SKM-1 treated with dmso at 0.1 percent for 144 hours (cell line): ENCODE results near the gene C2CD5.
"Not testable (repeated sequence)": the region's sequence is repeated elsewhere in the genome, so short reads cannot be mapped to it uniquely, and the experiment has no call there.

Experiments
- DNase-seq: peaks from one replicate; lab custom pipeline; 2025; ENCODE audit not compliant: unreplicated experiment; lab: John Stamatoyannopoulos, UW

C2CD5 gene

GRCh38 chr12:22477166-22477893 lies 67.0 kb downstream of the C2CD5 start:
- no peak for DNase-seq

- DNase-seq, result no peak
These were observed 68.2 kb downstream of the C2CD5 start for GRCh38 chr12:22476133-22476532.

- DNase-seq, result no peak
These were observed 69.2 kb downstream of the C2CD5 start for GRCh38 chr12:22474970-22475720.

DNA sequence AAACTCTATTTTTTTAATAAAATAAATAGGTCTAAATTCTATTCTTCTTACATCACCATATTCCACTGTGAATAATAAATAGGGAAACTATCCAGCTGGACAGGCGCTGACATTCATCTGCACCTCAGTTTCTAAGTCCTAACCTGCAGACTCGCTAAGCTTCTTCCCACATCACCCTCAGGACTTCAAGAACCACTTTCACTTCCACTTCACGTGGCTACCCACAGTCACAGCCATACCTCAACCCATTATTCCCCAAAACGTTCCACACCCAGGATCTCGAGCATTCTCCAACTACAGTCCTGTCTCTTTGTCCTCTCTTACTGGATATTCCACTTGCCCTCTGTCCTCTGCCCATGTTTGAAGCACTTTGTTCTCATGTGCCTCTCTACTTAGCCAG lies 71.1 kb downstream of the C2CD5 start:
- no peak for DNase-seq

DNA sequence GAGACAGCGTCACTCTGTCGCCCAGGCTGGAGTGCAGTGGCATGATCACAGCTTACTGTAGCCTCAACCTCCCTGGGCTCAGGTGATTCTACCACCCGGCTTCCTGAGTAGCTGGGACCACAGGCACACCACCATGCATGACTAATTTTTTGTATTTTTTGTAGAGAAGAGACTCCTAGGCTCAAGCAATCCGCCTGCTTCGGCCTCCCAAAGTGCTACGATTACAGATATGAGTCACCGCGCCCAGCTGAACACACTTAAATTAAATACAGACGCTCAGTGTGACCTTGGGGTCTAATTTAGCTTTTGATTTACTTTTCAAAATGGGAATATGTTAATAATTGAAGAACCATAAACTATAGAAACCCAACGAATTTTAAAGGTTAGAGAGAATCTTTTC lies 77.2 kb downstream of the C2CD5 start:
- DNase-seq, result no peak

GRCh38 chr12:22463306-22463705 lies 81.0 kb downstream of the C2CD5 start:
- no peak for DNase-seq

- DNase-seq, result no peak
These were observed 82.6 kb downstream of the C2CD5 start for GRCh38 chr12:22461786-22462185.

- peak; percentile 1 for DNase-seq
These were observed 84.4 kb downstream of the C2CD5 start for GRCh38 chr12:22459838-22460490.

DNA sequence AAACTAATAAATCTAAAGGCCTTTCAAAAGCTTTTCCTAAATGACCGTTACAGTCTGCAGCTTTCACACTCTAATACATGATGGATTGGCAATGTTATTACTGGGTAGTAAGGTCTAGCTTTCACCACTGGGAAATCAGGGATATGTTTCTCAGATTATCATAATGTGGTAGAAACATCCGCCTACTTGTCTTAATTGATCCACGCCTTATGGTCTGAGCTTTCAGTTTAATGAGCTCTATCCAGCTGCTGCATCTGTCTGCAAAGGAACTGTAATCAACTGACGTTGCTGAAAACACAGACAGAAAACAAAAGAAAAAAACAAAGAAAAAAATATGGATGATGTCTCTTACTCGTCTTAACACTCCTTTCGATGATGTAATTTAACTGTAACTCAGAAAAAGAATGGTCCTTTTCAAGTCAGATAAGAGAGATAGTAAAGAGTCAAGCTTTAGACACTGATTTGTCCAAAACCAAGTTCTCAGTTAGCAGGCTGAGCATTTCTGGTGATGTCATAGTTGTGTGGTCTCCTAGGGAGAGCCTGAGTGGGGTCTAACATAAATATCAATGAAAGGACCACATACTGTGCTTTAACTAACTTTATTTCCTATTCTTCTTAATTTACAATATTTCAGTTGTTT lies 85.9 kb downstream of the C2CD5 start:
- DNase-seq, result no peak

DNA sequence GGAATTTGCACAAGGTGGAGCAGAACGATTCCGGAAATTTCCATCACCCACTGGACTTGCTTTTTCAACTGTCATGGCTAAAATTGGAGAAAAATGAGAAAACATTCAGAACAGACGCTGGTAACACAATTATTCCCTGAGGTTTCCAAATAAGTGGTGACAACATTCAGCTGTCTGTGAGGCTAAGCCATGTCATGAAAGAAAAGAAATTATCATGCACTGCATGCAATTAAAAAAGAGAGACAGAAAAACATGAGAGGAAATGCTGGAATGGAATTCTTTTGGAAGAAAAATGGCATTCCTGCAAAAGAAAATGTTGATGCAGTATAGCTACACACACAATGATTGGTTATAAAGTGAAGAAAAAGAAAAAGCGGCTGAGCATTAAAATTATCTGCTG lies 87.3 kb downstream of the C2CD5 start:
- no peak for DNase-seq

DNA sequence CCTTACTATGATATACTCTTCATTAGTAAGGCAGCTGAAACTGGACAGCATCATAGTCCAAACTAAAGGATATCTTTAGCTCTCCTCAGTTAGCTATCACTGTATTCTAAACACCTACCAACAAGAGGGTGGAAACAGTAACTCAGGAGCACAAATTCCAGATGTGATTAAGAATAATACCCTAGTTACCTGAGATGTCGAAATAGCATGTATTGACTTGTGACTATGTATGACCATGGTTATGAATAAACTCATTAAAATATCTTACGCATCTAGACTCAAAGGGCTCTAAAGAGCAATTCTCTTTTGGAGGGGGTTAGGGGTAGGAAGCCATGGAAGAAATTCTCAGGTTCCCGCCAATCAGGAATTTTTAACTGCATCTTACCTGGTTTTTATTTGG lies 90.8 kb downstream of the C2CD5 start:
- DNase-seq, result no peak

DNA sequence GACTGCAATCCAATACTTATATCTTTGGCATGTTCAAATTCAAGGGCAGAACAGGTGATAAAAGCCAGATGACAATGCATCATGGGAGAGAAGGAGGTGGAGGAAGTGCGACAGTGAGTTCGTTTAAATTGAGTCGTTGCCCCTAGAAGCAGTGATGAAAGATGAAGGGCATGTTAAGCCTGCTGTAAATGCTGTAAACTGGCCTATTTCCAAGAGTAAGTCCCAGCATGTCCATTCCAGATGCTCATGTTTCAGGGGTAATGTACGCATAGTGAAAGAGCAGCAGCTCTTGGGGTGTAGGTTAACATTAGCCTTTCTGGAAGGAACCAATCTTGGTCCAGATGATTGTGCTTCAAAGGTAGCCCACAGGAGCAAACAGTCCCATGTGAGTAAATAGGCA lies 97.1 kb downstream of the C2CD5 start:
- no peak for DNase-seq

DNA sequence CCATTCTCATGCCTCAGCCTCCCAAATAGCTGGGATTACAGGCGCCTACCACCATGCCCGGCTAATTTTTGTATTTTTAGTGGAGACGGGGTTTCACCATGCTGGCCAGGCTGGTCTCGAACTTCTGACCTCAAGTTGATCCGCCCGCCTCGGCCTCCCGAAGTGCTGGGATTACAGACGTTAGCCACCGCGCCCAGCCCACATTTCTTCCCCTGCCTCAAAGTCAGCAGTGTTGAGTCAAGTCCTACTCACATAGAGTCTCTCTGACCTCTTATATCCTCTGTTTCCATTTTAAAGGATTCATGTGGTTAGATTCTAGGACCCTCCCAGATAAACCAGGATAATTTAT lies 100.1 kb downstream of the C2CD5 start:
- DNase-seq, result not testable (repeated sequence)

GRCh38 chr12:22443379-22444316 lies 100.7 kb downstream of the C2CD5 start:
- DNase-seq, result peak; percentile 44

- DNase-seq, result no peak
These were observed 107.1 kb downstream of the C2CD5 start for GRCh38 chr12:22437031-22437806.

DNA sequence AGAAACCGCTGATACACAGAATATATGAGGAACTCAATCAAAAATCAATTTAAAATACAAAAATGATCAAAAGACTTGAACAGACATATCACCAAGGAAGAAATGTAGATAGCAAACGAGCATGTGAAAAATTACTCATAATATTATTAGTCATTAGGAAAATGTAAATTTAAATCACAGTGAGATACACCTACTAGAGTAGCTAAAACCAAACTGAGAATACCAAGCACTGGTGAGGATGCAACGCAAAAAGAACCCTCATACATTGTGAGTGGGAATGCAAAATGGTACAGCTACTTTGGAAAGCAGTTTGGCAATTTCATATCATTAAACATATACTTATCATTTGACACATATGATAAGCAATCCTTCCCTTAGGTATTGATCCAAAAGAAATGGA lies 108.8 kb downstream of the C2CD5 start:
- no peak for DNase-seq

- DNase-seq, result no peak
These were observed 112.6 kb downstream of the C2CD5 start for GRCh38 chr12:22431693-22432251.

DNA sequence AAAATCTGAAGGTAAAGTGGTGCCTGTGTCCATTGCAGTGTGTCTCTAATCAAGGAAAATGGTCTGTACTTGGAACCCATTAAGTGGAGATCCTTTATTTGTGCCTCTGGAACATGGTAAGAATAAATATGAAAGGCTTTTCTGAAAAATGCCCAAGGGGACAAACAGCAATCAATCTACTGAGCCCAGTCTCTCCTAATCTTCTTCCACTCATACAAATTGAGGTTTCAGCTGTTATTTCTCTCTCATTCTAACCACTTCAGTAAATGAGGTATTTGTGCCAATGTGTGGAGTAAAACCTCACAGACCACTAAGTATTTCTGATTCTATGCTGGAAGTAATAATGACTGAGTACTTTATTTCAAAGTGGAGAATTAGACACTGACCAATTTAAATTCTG lies 127.5 kb downstream of the C2CD5 start:
- no peak for DNase-seq
